Fibroblast of lung (primary cell): ENCODE measurements around the gene MFSD2A.

Source experiments
- EZH2 ChIP-seq: IDR thresholded peaks from 2 replicates; pipeline ENCODE4 v1.5.1; 2012; ENCODE audit warnings: low read length, control low read depth, mild to moderate bottlenecking; ENCODE audit errors: missing control alignments
- TF ChIP-seq, protein P1 (sequence below), 2 donors: IDR thresholded peaks in 1 of 2; conservative IDR thresholded peaks in 1 of 2; 1 replicate in 1 of 2; 2 replicates in 1 of 2; pipeline ENCODE4 v1.5.1; 2011 to 2012; ENCODE audit warnings: low read length in 2 of 2, control low read depth in 1 of 2, inconsistent platforms in 1 of 2, low read depth in 1 of 2, mild to moderate bottlenecking in 1 of 2

GRCh38 chr1:39981385-39981784, 26.4 kb downstream of the MFSD2A start:
- no peak for TF ChIP-seq EZH2
- TF ChIP-seq, protein P1, sequence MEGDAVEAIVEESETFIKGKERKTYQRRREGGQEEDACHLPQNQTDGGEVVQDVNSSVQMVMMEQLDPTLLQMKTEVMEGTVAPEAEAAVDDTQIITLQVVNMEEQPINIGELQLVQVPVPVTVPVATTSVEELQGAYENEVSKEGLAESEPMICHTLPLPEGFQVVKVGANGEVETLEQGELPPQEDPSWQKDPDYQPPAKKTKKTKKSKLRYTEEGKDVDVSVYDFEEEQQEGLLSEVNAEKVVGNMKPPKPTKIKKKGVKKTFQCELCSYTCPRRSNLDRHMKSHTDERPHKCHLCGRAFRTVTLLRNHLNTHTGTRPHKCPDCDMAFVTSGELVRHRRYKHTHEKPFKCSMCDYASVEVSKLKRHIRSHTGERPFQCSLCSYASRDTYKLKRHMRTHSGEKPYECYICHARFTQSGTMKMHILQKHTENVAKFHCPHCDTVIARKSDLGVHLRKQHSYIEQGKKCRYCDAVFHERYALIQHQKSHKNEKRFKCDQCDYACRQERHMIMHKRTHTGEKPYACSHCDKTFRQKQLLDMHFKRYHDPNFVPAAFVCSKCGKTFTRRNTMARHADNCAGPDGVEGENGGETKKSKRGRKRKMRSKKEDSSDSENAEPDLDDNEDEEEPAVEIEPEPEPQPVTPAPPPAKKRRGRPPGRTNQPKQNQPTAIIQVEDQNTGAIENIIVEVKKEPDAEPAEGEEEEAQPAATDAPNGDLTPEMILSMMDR (conservative IDR thresholded peaks at IDR 0.05 in 1 of 2, IDR thresholded peaks at IDR 0.05 in 1 of 2; ENCODE audit: low read depth in 1 of 2, low read length in 2 of 2), result no peak
